ENCODE data around the gene SLC25A21.

The SLC25A21 gene

GRCh38 chr14:36662258-36662542 lies 510.2 kb downstream of the SLC25A21 start:
- no peak for TF ChIP-seq CTCF (IDR thresholded peaks at IDR 0.05; ENCODE audit: low read depth, low read length, missing control alignments)
- no peak for DNase-seq (ENCODE audit: extremely low read depth, low read depth)
- no peak overlapping the region for H3K4me3 ChIP-seq (replicated peaks; ENCODE audit: low read depth, low read length)

- no peak within 1 kb of the TSS; the same call in 1 of the 2 replicates for H3K4me3 ChIP-seq (replicated peaks; ENCODE audit: low read depth, low read length)
- no peak for TF ChIP-seq CTCF (IDR thresholded peaks at IDR 0.05; ENCODE audit: low read depth, low read length, missing control alignments)
- DNase-seq (ENCODE audit: extremely low read depth, low read depth) = no peak
Observed at GRCh38 chr14:36661506-36662257, 510.7 kb downstream of the SLC25A21 start, which contains the start of gene PAX9. Gene PAX9 (plus strand): TSS chr14:36661860. CDS start chr14:36662090, 230 bp downstream.

GRCh38 chr14:36660736-36661505 lies 511.5 kb downstream of the SLC25A21 start:
- H3K4me3 ChIP-seq (replicated peaks; ENCODE audit: low read depth, low read length) = no peak overlapping the region
- no peak for TF ChIP-seq CTCF (IDR thresholded peaks at IDR 0.05; ENCODE audit: low read depth, low read length, missing control alignments)
- DNase-seq (ENCODE audit: extremely low read depth, low read depth) = no peak

GRCh38 chr14:36659822-36660735 lies 512.3 kb downstream of the SLC25A21 start:
- no peak for TF ChIP-seq CTCF (IDR thresholded peaks at IDR 0.05; ENCODE audit: low read depth, low read length, missing control alignments)
- no peak for DNase-seq (ENCODE audit: extremely low read depth, low read depth)
- no peak overlapping the region for H3K4me3 ChIP-seq (replicated peaks; ENCODE audit: low read depth, low read length)

GRCh38 chr14:36659010-36659821 lies 513.2 kb downstream of the SLC25A21 start:
- H3K4me3 ChIP-seq (replicated peaks; ENCODE audit: low read depth, low read length) = no peak overlapping the region
- no peak for DNase-seq (ENCODE audit: extremely low read depth, low read depth)
- TF ChIP-seq CTCF (IDR thresholded peaks at IDR 0.05; ENCODE audit: low read depth, low read length, missing control alignments) = no peak

Data from HFF-Myc (cell line).